ENCODE results near the gene CHL1. TPM values are rescaled to one million over a fixed set of nuclear protein-coding genes. Genes with fewer than 3 reads are reported as not detected.

CHL1 gene
- total RNA-seq, 1 donor from 2014 or later = 20.2 TPM

DNA sequence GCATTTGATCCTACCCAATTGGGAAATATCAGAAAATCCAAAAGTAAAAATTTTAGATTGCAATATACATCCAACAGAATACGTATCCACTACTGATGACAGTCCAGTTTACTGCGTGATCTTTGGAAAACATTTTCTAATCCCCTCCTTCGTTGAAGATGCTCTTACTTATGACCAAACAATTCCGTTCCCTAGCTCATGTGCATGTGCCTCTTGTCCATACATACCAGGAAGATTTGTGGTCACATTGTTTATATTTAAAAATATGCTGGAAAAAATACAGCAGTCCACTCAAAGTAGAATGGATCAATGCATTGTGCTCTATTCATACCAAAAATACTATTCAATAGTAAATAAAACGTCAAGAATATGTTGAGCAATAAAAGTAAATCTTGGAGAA lies 135.3 kb downstream of the CHL1 start:
- Histone ChIP-seq H3K36me3 (no peaks in the 10 kb centered on the region), H3K27me3 (ENCODE audit: low read depth) (no peaks in the 10 kb centered on the region), H3K9me3 (no peaks in the 10 kb centered on the region), H3K4me1 (no peaks in the 10 kb centered on the region), H3K4me3 (no peak overlapping the region), H3K27ac (no peak overlapping the region)
- ATAC-seq (no peak), DNase-seq (no peak)
- intact Hi-C loops (cut with DNase I) = no loop called here
- TF ChIP-seq, protein P1, sequence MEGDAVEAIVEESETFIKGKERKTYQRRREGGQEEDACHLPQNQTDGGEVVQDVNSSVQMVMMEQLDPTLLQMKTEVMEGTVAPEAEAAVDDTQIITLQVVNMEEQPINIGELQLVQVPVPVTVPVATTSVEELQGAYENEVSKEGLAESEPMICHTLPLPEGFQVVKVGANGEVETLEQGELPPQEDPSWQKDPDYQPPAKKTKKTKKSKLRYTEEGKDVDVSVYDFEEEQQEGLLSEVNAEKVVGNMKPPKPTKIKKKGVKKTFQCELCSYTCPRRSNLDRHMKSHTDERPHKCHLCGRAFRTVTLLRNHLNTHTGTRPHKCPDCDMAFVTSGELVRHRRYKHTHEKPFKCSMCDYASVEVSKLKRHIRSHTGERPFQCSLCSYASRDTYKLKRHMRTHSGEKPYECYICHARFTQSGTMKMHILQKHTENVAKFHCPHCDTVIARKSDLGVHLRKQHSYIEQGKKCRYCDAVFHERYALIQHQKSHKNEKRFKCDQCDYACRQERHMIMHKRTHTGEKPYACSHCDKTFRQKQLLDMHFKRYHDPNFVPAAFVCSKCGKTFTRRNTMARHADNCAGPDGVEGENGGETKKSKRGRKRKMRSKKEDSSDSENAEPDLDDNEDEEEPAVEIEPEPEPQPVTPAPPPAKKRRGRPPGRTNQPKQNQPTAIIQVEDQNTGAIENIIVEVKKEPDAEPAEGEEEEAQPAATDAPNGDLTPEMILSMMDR (IDR thresholded peaks at IDR 0.05) = no peak

DNA sequence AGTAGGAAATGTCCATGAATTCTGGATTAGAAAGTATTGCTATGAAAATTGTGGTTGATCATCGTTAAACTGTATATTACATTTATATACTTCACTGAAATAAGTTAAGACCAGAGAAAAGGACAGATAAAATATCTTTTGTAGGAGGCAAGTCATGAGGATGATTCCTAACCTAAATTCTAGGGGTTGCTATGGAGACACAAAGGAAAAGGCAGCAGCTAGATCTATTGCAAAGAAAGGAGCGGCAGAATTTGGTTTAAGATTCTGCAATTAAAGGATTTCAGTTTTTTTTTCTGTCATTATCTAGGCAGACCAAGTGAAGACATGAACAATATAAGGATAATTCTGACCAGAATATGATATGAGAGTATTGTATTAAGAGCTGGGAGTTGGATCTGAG lies 136.1 kb downstream of the CHL1 start:
- intact Hi-C loops (cut with DNase I) = no loop called here
- ATAC-seq (no peak), DNase-seq (no peak)
- Histone ChIP-seq H3K4me1 (no peaks in the 10 kb centered on the region), H3K9me3 (no peaks in the 10 kb centered on the region), H3K27me3 (ENCODE audit: low read depth) (no peaks in the 10 kb centered on the region), H3K4me3 (no peak overlapping the region), H3K36me3 (no peaks in the 10 kb centered on the region), H3K27ac (no peak overlapping the region)
- TF ChIP-seq, protein P1 (IDR thresholded peaks at IDR 0.05) = no peak

DNA sequence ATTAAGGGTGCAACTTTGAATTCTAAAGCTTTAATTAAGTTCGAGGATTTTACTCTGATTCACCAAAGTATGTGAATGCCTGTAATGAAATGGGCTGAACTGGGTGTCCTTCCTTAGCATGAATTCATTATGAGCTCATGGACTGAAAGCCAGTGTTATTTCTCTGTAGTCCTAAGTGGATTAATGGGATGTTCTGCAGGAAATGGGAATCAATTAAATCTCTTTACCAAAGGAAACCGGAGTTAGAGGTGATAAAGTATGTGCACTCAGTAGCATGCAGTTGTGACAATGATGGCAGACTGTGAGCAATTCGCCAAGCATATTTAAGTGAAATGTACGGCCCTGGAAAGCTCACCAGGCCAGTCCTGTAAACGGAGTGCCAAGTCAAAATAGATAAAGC lies 138.7 kb downstream of the CHL1 start:
- H3K4me3 ChIP-seq = no peak overlapping the region
- no peaks in the 10 kb centered on the region for H3K27me3 ChIP-seq (ENCODE audit: low read depth)
- ATAC-seq = no peak
- no peak for DNase-seq
- no peak overlapping the region for H3K27ac ChIP-seq
- no peaks in the 10 kb centered on the region for H3K9me3 ChIP-seq
- TF ChIP-seq, protein P1 (IDR thresholded peaks at IDR 0.05) = no peak
- intact Hi-C loops (cut with DNase I) = no loop called here
- no peaks in the 10 kb centered on the region for H3K36me3 ChIP-seq
- H3K4me1 ChIP-seq = no peaks in the 10 kb centered on the region

DNA sequence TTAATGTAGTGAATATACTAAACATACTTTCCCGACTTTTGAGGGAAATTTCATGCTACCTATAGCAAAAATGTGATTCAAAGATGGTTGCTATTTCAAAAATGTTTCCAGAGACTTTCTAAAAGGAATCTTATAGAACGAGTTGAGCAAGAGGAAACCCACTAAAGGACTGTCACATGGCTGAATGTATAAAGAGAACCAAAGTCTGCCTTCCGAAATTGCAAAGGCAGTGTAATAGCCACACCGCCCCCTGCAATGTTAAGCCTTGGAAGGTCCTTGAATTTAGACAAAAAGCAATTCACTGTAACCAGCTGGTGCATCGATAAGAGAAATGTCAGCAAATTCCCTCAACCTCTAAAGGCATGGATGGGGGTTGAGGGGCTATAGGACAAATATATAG lies 142.8 kb downstream of the CHL1 start:
- DNase-seq = no peak
- no peaks in the 10 kb centered on the region for H3K4me1 ChIP-seq
- no peaks in the 10 kb centered on the region for H3K9me3 ChIP-seq
- H3K27ac ChIP-seq = no peak overlapping the region
- no peaks in the 10 kb centered on the region for H3K36me3 ChIP-seq
- no peak for ATAC-seq
- intact Hi-C loops (cut with DNase I) = no loop called here
- no peaks in the 10 kb centered on the region for H3K27me3 ChIP-seq (ENCODE audit: low read depth)
- TF ChIP-seq, protein P1 (IDR thresholded peaks at IDR 0.05) = no peak
- no peak overlapping the region for H3K4me3 ChIP-seq

DNA sequence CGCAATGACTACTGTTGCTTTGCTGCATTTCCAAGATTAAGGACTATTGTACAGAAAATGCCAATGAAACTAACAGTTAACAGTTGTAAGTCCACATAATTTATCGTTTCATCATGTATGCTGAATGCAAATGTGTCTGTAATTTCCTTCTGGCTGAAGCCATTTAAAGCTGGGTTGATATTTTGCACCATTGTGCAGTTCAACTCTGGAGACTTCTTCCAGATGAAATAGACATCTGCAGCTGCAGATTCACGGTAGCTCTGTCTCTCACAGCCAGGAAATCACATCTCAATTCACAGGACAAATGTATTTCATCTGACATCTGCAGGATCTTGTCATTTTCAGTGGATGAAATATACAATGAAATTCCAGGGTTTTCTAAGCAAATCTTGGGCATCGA lies 145.4 kb downstream of the CHL1 start:
- Histone ChIP-seq H3K9me3 (no peaks in the 10 kb centered on the region), H3K27ac (no peak overlapping the region), H3K27me3 (ENCODE audit: low read depth) (no peaks in the 10 kb centered on the region), H3K4me1 (no peaks in the 10 kb centered on the region), H3K36me3 (no peaks in the 10 kb centered on the region), H3K4me3 (no peak overlapping the region)
- DNase-seq (no peak), ATAC-seq (no peak)
- intact Hi-C loops (cut with DNase I) = no loop called here
- TF ChIP-seq, protein P1 (IDR thresholded peaks at IDR 0.05) = no peak

DNA sequence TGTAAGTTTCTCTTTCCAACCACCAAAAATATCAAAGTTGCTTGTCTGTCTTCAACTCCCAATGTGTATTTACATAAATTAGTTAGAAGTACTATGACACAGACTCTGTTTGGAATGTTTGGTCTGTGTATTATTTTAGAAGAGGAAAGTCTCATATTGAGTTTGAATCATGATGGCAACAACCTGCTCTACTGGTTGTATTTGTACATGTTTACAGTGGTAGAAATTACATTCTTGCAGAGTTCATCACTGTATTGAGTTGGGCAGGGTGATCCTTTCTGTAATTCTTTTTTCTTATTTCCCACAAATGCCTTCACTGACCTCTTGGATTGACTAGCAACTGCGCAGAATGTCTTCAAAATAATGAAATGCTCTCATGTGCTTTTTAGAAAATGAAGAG lies 149.6 kb downstream of the CHL1 start:
- no peak for ATAC-seq

More for the DNA sequence above, 149.6 kb downstream of the CHL1 start:
- intact Hi-C loops (cut with DNase I) = no loop called here
- Histone ChIP-seq H3K4me3 (no peak overlapping the region), H3K9me3 (no peaks in the 10 kb centered on the region), H3K36me3 (no peaks in the 10 kb centered on the region), H3K27me3 (ENCODE audit: low read depth) (no peaks in the 10 kb centered on the region), H3K4me1 (no peaks in the 10 kb centered on the region), H3K27ac (no peak overlapping the region)
- TF ChIP-seq, protein P1 (IDR thresholded peaks at IDR 0.05) = no peak
- no peak for DNase-seq
